HepG2 (cell line): Measurements from ENCODE around the gene SSBP4. TPM values are rescaled to one million over a fixed set of nuclear protein-coding genes. Genes with fewer than 3 reads are reported as not detected.

Source experiments
- ARNT2 ChIP-seq: sonication (generic); formaldehyde crosslinking; IDR thresholded peaks from 2 replicates; pipeline ENCODE4 v1.8.0; 2022; ENCODE audit warnings: mild to moderate bottlenecking, low read depth, missing genetic modification reagents, moderate library complexity
- FOXA3 ChIP-seq: IDR thresholded peaks from 2 replicates; pipeline ENCODE4 v1.6.1; 2016; ENCODE audit warnings: missing genetic modification reagents, missing compliant biosample characterization
- HNRNPUL1 ChIP-seq: fragments of 200-400 bp; formaldehyde crosslinking; IDR thresholded peaks from 2 replicates; pipeline ENCODE4 v1.6.1; 2017; ENCODE audit warnings: low read depth, mild to moderate bottlenecking, low read length, moderate library complexity
- KDM6A ChIP-seq: IDR thresholded peaks from 2 replicates; pipeline ENCODE4 v1.6.1; 2016; ENCODE audit warnings: low read depth
- MIXL1 ChIP-seq: IDR thresholded peaks from 2 replicates; pipeline ENCODE4 v1.6.1; 2016
- MXD4 ChIP-seq: IDR thresholded peaks from 2 replicates; pipeline ENCODE4 v1.6.1; 2016; ENCODE audit warnings: mild to moderate bottlenecking, missing biosample characterization, missing genetic modification reagents
- NR2F1 ChIP-seq, 2 experiments: fragments of 450-650 bp in 1 of 2; formaldehyde crosslinking in 1 of 2; IDR thresholded peaks; 2 replicates each; pipeline versions ENCODE4 v1.5.0 to v1.6.1; 2016 to 2020; ENCODE audit warnings: mild to moderate bottlenecking in 1 of 2, missing compliant biosample characterization in 1 of 2, missing genetic modification reagents in 1 of 2, moderate library complexity in 1 of 2
- NR2F6 ChIP-seq, 2 experiments: IDR thresholded peaks; 2 replicates each; pipeline ENCODE4 v1.6.1; 2016; ENCODE audit warnings: antibody characterized with exemption in 1 of 2, mild to moderate bottlenecking in 1 of 2
- RARG ChIP-seq: sonication (generic); formaldehyde crosslinking; IDR thresholded peaks from 2 replicates; pipeline ENCODE4 v1.4.0; 2020; ENCODE audit warnings: low read depth, mild to moderate bottlenecking, missing genetic modification reagents
- RBM39 ChIP-seq: fragments of 200-400 bp; formaldehyde crosslinking; IDR thresholded peaks from one replicate; pipeline ENCODE4 v1.6.1; 2018; ENCODE audit warnings: antibody characterized with exemption, mild to moderate bottlenecking, low read depth, low read length; ENCODE audit not compliant: poor library complexity, severe bottlenecking
- SOX13 ChIP-seq, 3 experiments: fragments of 450-650 bp in 1 of 3; sonication (generic) in 1 of 3; formaldehyde crosslinking in 1 of 3; IDR thresholded peaks in 2 of 3; conservative IDR thresholded peaks in 1 of 3; 2 replicates each; pipeline versions ENCODE4 v1.5.0 to v1.6.1; 2016 to 2020; ENCODE audit warnings: antibody characterized with exemption in 1 of 3, mild to moderate bottlenecking in 1 of 3, missing compliant biosample characterization in 1 of 3, missing genetic modification reagents in 1 of 3, moderate library complexity in 1 of 3
- SRF ChIP-seq: IDR thresholded peaks from 2 replicates; pipeline ENCODE4 v1.6.1; 2011; ENCODE audit warnings: mild to moderate bottlenecking, low read depth, low read length, moderate library complexity
- STAT5B ChIP-seq: sonication (generic); formaldehyde crosslinking; IDR thresholded peaks from 2 replicates; pipeline ENCODE4 v1.4.0; 2020; ENCODE audit warnings: missing genetic modification reagents
- TARDBP ChIP-seq: sonication (generic); formaldehyde crosslinking; IDR thresholded peaks from 2 replicates; pipeline ENCODE4 v1.8.0; 2022; ENCODE audit warnings: mild to moderate bottlenecking, missing genetic modification reagents
- XBP1 ChIP-seq: sonication (generic); formaldehyde crosslinking; IDR thresholded peaks from 2 replicates; pipeline ENCODE4 v1.5.0; 2020; ENCODE audit warnings: missing genetic modification reagents
- YEATS4 ChIP-seq: sonication (generic); formaldehyde crosslinking; IDR thresholded peaks from 2 replicates; pipeline ENCODE4 v1.4.0; 2020; ENCODE audit warnings: missing genetic modification reagents, borderline replicate concordance
- ZFY ChIP-seq: sonication (generic); formaldehyde crosslinking; IDR thresholded peaks from 2 replicates; pipeline ENCODE4 v1.4.0; 2020; ENCODE audit warnings: missing genetic modification reagents
- ZNF543 ChIP-seq: sonication (generic); formaldehyde crosslinking; IDR thresholded peaks from 2 replicates; pipeline ENCODE4 v1.4.0; 2020; ENCODE audit warnings: mild to moderate bottlenecking, missing genetic modification reagents
- polyA plus RNA-seq, 8 experiments: library from polyadenylated mRNA; depleted of rRNA in 3 of 8; stranded (reverse) in 7 of 8; unstranded in 1 of 8; fragments of >200 nt; fragmentation: Illumina TruSeq in 4 of 8; extraction: Trizol in 4 of 8; gene quantifications; 2 replicates each; pipeline versions ENCODE4 v1.2.1 to v1.2.3, GENCODE V29; 2011 to 2016; ENCODE audit warnings: low read depth in 4 of 8, missing spikeins in 1 of 8, mixed read lengths in 1 of 8; ENCODE audit not compliant: insufficient read depth in 1 of 8
- total RNA-seq, 5 experiments: library from RNA; depleted of rRNA; stranded (reverse); fragments of >200 nt; fragmentation: Illumina TruSeq; extraction: Trizol; gene quantifications; 2 replicates each; pipeline ENCODE4 v1.2.3, GENCODE V29; 2016; ENCODE audit warnings: low read depth in 1 of 5
- TF ChIP-seq, protein P1 (sequence below): sonication (generic); formaldehyde crosslinking; IDR thresholded peaks from 2 replicates; pipeline ENCODE4; 2020; ENCODE audit warnings: missing genetic modification reagents, mild to moderate bottlenecking, borderline replicate concordance
- TF ChIP-seq, protein P2 (sequence below): sonication (generic); formaldehyde crosslinking; IDR thresholded peaks from 2 replicates; pipeline ENCODE4 v1.5.0; 2020; ENCODE audit warnings: missing genetic modification reagents, mild to moderate bottlenecking, borderline replicate concordance
- TF ChIP-seq, protein P3 (sequence below): sonication (generic); formaldehyde crosslinking; IDR thresholded peaks from 2 replicates; pipeline ENCODE4 v1.4.0; 2020; ENCODE audit warnings: missing genetic modification reagents, borderline replicate concordance
- TF ChIP-seq, protein P4 (sequence below): sonication (generic); formaldehyde crosslinking; IDR thresholded peaks from 2 replicates; pipeline ENCODE4 v1.5.1; 2020; ENCODE audit warnings: missing genetic modification reagents, mild to moderate bottlenecking, borderline replicate concordance

SSBP4 gene
- total and polyA plus RNA-seq, 2 of the 13 experiments (the other 11 are each of a cell fraction or from before 2014, with no cell fraction given): 20.8 to 39.5 TPM

DNA sequence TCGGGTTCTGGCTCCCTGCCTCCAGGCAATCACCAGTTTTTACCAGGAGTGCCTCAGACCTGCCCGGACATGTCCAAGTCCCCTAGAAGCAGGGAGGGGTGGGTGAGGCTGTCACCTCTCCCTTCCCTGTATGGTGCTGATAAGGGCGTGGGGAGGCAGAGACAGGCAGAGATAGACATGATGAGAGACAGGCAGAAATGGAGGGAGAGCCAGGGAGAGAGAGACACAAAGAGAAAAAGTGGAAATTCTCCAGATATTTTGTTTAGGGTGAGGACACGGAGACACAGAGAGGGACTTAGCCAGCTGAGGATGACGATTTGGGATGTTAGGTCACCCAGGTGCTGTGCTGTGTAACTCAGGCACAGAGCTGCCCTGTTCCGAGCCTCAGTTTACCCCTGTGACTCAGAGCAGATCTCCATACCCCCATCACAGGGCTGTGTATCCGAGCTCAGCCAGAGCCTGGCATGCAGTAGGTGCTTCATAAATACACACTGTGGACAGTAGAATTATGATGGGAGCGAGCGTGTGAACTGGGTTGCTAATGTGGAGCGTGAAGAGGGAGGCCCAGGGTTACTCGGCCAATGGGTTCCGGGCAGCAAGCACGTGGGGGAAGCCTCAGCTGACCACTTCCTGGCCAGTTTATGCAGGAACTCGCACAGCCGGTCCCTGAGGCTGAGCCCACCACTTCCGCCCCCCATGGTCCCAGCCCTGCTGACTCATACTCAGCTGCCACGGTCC lies 45.1 kb upstream of the SSBP4 start (continued):
- TF ChIP-seq YEATS4 (peak; percentile 72), TARDBP (CRISPR knock-in tag) (peak; percentile 53; the same call in 1 of the 2 replicates), ZFY (CRISPR knock-in tag) (peak; percentile 48; the same call in 1 of the 2 replicates), MXD4 (CRISPR knock-in tag) (peak; percentile 70; the same call in 1 of the 2 replicates), RBM39 (peak; percentile 18), SRF (no peak), NR2F1 (CRISPR knock-in tag; IDR thresholded peaks at IDR 0.05) (no peak), KDM6A (0 out of 2 replicates have a peak, but pooled peaks have one; percentile 34), ZNF543 (CRISPR knock-in tag) (no peak), FOXA3 (CRISPR knock-in tag) (peak; percentile 69), MIXL1 (CRISPR knock-in tag) (no peak), SOX13 (IDR thresholded peaks at IDR 0.05) (0 out of 2 replicates have a peak, but pooled peaks have one; percentile 40), SOX13 (CRISPR knock-in tag; conservative IDR thresholded peaks at IDR 0.05 in 1 of 2, IDR thresholded peaks at IDR 0.05 in 1 of 2) (peak in 1 of 2 experiments; percentile 76; a peak in 2 of 4 replicates), HNRNPUL1 (no peak), STAT5B (CRISPR knock-in tag) (no peak), NR2F6 (IDR thresholded peaks at IDR 0.05) (peak; percentile 36; the same call in 1 of the 2 replicates), NR2F6 (CRISPR knock-in tag; IDR thresholded peaks at IDR 0.05) (peak; percentile 76), ARNT2 (CRISPR knock-in tag) (peak; percentile 75), XBP1 (CRISPR knock-in tag) (no peak), RARG (CRISPR knock-in tag) (no peak)
- TF ChIP-seq, protein P1, sequence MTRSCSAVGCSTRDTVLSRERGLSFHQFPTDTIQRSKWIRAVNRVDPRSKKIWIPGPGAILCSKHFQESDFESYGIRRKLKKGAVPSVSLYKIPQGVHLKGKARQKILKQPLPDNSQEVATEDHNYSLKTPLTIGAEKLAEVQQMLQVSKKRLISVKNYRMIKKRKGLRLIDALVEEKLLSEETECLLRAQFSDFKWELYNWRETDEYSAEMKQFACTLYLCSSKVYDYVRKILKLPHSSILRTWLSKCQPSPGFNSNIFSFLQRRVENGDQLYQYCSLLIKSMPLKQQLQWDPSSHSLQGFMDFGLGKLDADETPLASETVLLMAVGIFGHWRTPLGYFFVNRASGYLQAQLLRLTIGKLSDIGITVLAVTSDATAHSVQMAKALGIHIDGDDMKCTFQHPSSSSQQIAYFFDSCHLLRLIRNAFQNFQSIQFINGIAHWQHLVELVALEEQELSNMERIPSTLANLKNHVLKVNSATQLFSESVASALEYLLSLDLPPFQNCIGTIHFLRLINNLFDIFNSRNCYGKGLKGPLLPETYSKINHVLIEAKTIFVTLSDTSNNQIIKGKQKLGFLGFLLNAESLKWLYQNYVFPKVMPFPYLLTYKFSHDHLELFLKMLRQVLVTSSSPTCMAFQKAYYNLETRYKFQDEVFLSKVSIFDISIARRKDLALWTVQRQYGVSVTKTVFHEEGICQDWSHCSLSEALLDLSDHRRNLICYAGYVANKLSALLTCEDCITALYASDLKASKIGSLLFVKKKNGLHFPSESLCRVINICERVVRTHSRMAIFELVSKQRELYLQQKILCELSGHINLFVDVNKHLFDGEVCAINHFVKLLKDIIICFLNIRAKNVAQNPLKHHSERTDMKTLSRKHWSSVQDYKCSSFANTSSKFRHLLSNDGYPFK (CRISPR knock-in tag): no peak; the same call in 1 of the 2 replicates
- TF ChIP-seq, protein P2, sequence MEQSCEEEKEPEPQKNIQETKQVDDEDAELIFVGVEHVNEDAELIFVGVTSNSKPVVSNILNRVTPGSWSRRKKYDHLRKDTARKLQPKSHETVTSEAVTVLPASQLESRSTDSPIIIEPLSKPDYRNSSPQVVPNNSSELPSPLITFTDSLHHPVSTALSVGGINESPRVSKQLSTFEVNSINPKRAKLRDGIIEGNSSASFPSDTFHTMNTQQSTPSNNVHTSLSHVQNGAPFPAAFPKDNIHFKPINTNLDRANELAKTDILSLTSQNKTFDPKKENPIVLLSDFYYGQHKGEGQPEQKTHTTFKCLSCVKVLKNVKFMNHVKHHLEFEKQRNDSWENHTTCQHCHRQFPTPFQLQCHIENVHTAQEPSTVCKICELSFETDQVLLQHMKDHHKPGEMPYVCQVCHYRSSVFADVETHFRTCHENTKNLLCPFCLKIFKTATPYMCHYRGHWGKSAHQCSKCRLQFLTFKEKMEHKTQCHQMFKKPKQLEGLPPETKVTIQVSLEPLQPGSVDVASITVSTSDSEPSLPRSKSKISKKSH (CRISPR knock-in tag): no peak; the same call in 1 of the 2 replicates
- TF ChIP-seq, protein P3, sequence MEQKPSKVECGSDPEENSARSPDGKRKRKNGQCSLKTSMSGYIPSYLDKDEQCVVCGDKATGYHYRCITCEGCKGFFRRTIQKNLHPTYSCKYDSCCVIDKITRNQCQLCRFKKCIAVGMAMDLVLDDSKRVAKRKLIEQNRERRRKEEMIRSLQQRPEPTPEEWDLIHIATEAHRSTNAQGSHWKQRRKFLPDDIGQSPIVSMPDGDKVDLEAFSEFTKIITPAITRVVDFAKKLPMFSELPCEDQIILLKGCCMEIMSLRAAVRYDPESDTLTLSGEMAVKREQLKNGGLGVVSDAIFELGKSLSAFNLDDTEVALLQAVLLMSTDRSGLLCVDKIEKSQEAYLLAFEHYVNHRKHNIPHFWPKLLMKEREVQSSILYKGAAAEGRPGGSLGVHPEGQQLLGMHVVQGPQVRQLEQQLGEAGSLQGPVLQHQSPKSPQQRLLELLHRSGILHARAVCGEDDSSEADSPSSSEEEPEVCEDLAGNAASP: peak; percentile 72
- TF ChIP-seq, protein P4, sequence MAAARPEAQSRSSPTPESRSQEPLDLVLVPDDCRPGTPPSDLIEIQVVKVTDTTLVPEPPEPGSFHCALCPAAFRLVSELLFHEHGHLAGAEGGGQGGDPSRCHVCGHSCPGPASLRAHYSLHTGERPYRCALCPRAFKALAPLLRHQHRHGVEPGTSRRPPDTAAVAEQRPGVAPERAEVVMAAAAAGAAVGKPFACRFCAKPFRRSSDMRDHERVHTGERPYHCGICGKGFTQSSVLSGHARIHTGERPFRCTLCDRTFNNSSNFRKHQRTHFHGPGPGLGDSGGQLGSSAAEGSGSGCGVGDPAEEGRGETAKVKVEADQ (CRISPR knock-in tag): no peak
